Fibroblast of lung (primary cell): ENCODE results near the gene IHH. TPM values are rescaled to one million over a fixed set of nuclear protein-coding genes. Genes with fewer than 3 reads are reported as not detected.

Source experiments
- DNase-seq, 2 donors: peaks; one replicate each; pipeline versions ENCODE4 v3.0.0 to v3.0.0-alpha.2; 2010; ENCODE audit warnings: low read depth in 2 of 2
- H2AFZ ChIP-seq: 2 replicates; pipeline ENCODE4 v1.5.1; 2012; ENCODE audit warnings: low read length, control low read depth, inconsistent platforms
- H3K27ac ChIP-seq: 2 replicates; pipeline ENCODE4 v1.5.1; 2011; ENCODE audit warnings: low read length, control low read depth; ENCODE audit not compliant: insufficient read depth
- H3K27me3 ChIP-seq: 2 replicates; pipeline ENCODE4 v1.5.1; 2011; ENCODE audit warnings: mild to moderate bottlenecking, low read length; ENCODE audit not compliant: control insufficient read depth, insufficient read depth
- H3K36me3 ChIP-seq: 2 replicates; pipeline ENCODE4 v1.5.1; 2011; ENCODE audit warnings: low read length; ENCODE audit not compliant: control insufficient read depth, insufficient read depth
- H3K4me1 ChIP-seq: 2 replicates; pipeline ENCODE4 v1.5.1; 2011; ENCODE audit warnings: low read length; ENCODE audit not compliant: control insufficient read depth, insufficient read depth; ENCODE audit errors: extremely low read depth
- H3K4me2 ChIP-seq: 2 replicates; pipeline ENCODE4 v1.5.1; 2011; ENCODE audit warnings: low read length, control low read depth; ENCODE audit not compliant: insufficient read depth; ENCODE audit errors: extremely low read depth
- H3K4me3 ChIP-seq, 4 experiments: fragments of 200-600 bp in 1 of 4; sonication (generic) in 1 of 4; replicated peaks in 1 of 4; 2 replicates each; pipeline ENCODE4 v1.5.1; 2011 to 2016; ENCODE audit warnings: low read length in 4 of 4, low read depth in 3 of 4, mild to moderate bottlenecking in 3 of 4, control low read depth in 2 of 4, inconsistent platforms in 1 of 4, mixed read lengths in 1 of 4; ENCODE audit not compliant: insufficient read depth in 1 of 4; ENCODE audit errors: control extremely low read depth in 1 of 4
- H3K79me2 ChIP-seq: 2 replicates; pipeline ENCODE4 v1.5.1; 2012; ENCODE audit warnings: mild to moderate bottlenecking, low read length, inconsistent platforms; ENCODE audit not compliant: control insufficient read depth, insufficient read depth
- H3K9ac ChIP-seq: 2 replicates; pipeline ENCODE4 v1.5.1; 2011; ENCODE audit warnings: mild to moderate bottlenecking, low read length, control low read depth; ENCODE audit not compliant: insufficient read depth
- H3K9me3 ChIP-seq: 2 replicates; pipeline ENCODE4 v1.5.1; 2012; ENCODE audit warnings: low read depth, low read length; ENCODE audit not compliant: control insufficient read depth, insufficient read depth
- H4K20me1 ChIP-seq: 2 replicates; pipeline ENCODE4 v1.5.1; 2011; ENCODE audit warnings: low read length; ENCODE audit not compliant: control insufficient read depth, insufficient read depth; ENCODE audit errors: extremely low read depth
- EZH2 ChIP-seq: IDR thresholded peaks from 2 replicates; pipeline ENCODE4 v1.5.1; 2012; ENCODE audit warnings: low read length, control low read depth, mild to moderate bottlenecking; ENCODE audit errors: missing control alignments
- polyA plus RNA-seq, 2 donors: library from polyadenylated mRNA; depleted of rRNA in 1 of 2; stranded (reverse) in 1 of 2; unstranded in 1 of 2; fragments of >200 nt; gene quantifications; 2 replicates each; pipeline ENCODE4 v1.2.1, GENCODE V29; 2011 to 2012; ENCODE audit warnings: missing spikeins in 1 of 2
- total RNA-seq: library from RNA; depleted of rRNA; stranded (reverse); fragments of >200 nt; gene quantifications from 2 replicates; pipeline ENCODE4 v1.2.1, GENCODE V29; 2014
- TF ChIP-seq, protein P1 (sequence below), 2 donors: IDR thresholded peaks in 1 of 2; conservative IDR thresholded peaks in 1 of 2; 1 replicate in 1 of 2; 2 replicates in 1 of 2; pipeline ENCODE4 v1.5.1; 2011 to 2012; ENCODE audit warnings: low read length in 2 of 2, control low read depth in 1 of 2, inconsistent platforms in 1 of 2, low read depth in 1 of 2, mild to moderate bottlenecking in 1 of 2

IHH gene
- total and polyA plus RNA-seq, 2 donors (not counting 1 experiment from before 2014, with no cell fraction given): not detected

DNA sequence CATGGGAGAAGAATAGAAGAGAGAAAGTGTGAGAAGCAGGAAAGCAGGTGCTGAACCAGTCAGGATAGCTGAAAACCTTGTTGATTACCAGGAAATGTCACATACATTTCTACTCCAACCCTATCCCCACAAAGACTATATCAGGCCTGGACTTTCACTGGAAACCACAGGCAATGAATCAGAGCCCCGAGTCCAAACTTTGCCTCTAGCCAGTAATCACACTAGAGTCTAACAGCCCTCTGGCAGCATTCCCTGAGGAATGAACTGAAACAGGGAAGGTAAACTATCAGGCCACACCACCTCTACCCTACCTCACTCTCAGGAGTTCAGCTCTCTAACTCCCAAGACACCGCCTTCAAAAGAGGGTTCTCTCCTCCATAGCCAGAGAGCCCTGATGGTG is 18.7 kb upstream of the IHH start:
- no peaks in the 10 kb centered on the region for H4K20me1 ChIP-seq
- no peak overlapping the region for H3K4me2 ChIP-seq
- H3K27ac ChIP-seq: no peak overlapping the region
- no peaks in the 10 kb centered on the region for H3K79me2 ChIP-seq
- H3K4me1 ChIP-seq: no peaks in the 10 kb centered on the region
- no peak overlapping the region for H3K4me3 ChIP-seq
- H3K9me3 ChIP-seq: no peaks in the 10 kb centered on the region
- no peak for TF ChIP-seq EZH2
- TF ChIP-seq, protein P1, sequence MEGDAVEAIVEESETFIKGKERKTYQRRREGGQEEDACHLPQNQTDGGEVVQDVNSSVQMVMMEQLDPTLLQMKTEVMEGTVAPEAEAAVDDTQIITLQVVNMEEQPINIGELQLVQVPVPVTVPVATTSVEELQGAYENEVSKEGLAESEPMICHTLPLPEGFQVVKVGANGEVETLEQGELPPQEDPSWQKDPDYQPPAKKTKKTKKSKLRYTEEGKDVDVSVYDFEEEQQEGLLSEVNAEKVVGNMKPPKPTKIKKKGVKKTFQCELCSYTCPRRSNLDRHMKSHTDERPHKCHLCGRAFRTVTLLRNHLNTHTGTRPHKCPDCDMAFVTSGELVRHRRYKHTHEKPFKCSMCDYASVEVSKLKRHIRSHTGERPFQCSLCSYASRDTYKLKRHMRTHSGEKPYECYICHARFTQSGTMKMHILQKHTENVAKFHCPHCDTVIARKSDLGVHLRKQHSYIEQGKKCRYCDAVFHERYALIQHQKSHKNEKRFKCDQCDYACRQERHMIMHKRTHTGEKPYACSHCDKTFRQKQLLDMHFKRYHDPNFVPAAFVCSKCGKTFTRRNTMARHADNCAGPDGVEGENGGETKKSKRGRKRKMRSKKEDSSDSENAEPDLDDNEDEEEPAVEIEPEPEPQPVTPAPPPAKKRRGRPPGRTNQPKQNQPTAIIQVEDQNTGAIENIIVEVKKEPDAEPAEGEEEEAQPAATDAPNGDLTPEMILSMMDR (conservative IDR thresholded peaks at IDR 0.05 in 1 of 2, IDR thresholded peaks at IDR 0.05 in 1 of 2; ENCODE audit: low read depth in 1 of 2, low read length in 2 of 2): no peak
- peaks cover 3% of the 10 kb centered on the region for H3K36me3 ChIP-seq
- H3K9ac ChIP-seq: no peak overlapping the region
- no peak overlapping the region for H2AFZ ChIP-seq
- DNase-seq: peak; percentile 29 to 69
- no peaks in the 10 kb centered on the region for H3K27me3 ChIP-seq

DNA sequence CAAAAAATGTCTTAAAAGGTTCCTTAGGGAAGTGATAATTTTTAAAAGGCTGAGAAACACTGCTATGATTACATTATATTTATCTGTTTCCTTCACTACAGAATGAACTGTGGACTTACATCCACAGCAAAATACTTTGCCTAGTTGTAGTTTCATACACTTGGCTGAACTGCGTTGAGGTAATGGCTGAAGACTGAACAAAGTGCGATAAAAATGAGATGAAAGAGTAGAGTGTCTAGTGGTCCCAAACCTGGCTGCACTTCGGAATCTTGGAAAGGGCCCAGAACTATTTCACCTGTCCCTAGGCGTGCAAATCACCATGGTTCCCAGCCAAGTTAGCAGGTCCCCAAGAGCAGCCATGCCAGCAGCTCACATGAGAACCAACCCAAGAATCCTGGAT is 18.2 kb upstream of the IHH start:
- Histone ChIP-seq H3K9me3 (no peaks in the 10 kb centered on the region), H3K4me2 (no peak overlapping the region), H4K20me1 (no peaks in the 10 kb centered on the region), H3K79me2 (no peaks in the 10 kb centered on the region), H3K9ac (no peak overlapping the region), H3K27ac (no peak overlapping the region), H3K4me1 (no peaks in the 10 kb centered on the region), H2AFZ (no peak overlapping the region), H3K4me3 (no peak overlapping the region), H3K36me3 (peaks cover 3% of the 10 kb centered on the region), H3K27me3 (no peaks in the 10 kb centered on the region)
- TF ChIP-seq EZH2: no peak
- TF ChIP-seq, protein P1 (conservative IDR thresholded peaks at IDR 0.05 in 1 of 2, IDR thresholded peaks at IDR 0.05 in 1 of 2; ENCODE audit: low read depth in 1 of 2, low read length in 2 of 2): no peak
- no peak for DNase-seq

- Histone ChIP-seq H2AFZ (no peak overlapping the region), H3K79me2 (no peaks in the 10 kb centered on the region), H4K20me1 (no peaks in the 10 kb centered on the region), H3K27me3 (no peaks in the 10 kb centered on the region), H3K4me3 (no peak overlapping the region), H3K9me3 (no peaks in the 10 kb centered on the region), H3K36me3 (peaks cover 3% of the 10 kb centered on the region), H3K27ac (no peak overlapping the region), H3K4me1 (no peaks in the 10 kb centered on the region), H3K9ac (no peak overlapping the region), H3K4me2 (no peak overlapping the region)
- TF ChIP-seq EZH2: no peak
- TF ChIP-seq, protein P1 (conservative IDR thresholded peaks at IDR 0.05 in 1 of 2, IDR thresholded peaks at IDR 0.05 in 1 of 2; ENCODE audit: low read depth in 1 of 2, low read length in 2 of 2): peak in 1 of 2 donors; percentile 33
- DNase-seq: no peak
Observed at GRCh38 chr2:219078126-219078525, 17.4 kb upstream of the IHH start.
